Testis (tissue), 2 donors: ENCODE results near the gene PTPN11.

Source experiments
- CTCF ChIP-seq, 3 experiments: fragments of 450-650 bp in 2 of 3; fragments of 200-600 bp in 1 of 3; sonication (generic) in 1 of 3; IDR thresholded peaks; one replicate each; pipeline ENCODE4 v1.5.1; 2016 to 2019; ENCODE audit warnings: antibody characterized with exemption in 3 of 3, mild to moderate bottlenecking in 2 of 3, moderate library complexity in 1 of 3
- POLR2A ChIP-seq: fragments of 450-650 bp; IDR thresholded peaks from one replicate; pipeline ENCODE4 v1.6.1; 2017; ENCODE audit warnings: antibody characterized with exemption, mild to moderate bottlenecking, moderate library complexity

GRCh38 chr12:112447106-112447505 lies 28.4 kb downstream of the PTPN11 start:
- TF ChIP-seq CTCF (IDR thresholded peaks at IDR 0.05), result no peak
- TF ChIP-seq POLR2A, result no peak
